SW480 (cell line): ENCODE results near the gene CYTH3.
"Not testable (repeated sequence)": the region's sequence is repeated elsewhere in the genome, so short reads cannot be mapped to it uniquely, and the experiment has no call there.

ENCODE experiments used
- DNase-seq: peaks from one replicate; pipeline ENCODE4 v3.0.0-alpha.2; 2016; ENCODE audit warnings: low spot score

The CYTH3 gene, protein sequence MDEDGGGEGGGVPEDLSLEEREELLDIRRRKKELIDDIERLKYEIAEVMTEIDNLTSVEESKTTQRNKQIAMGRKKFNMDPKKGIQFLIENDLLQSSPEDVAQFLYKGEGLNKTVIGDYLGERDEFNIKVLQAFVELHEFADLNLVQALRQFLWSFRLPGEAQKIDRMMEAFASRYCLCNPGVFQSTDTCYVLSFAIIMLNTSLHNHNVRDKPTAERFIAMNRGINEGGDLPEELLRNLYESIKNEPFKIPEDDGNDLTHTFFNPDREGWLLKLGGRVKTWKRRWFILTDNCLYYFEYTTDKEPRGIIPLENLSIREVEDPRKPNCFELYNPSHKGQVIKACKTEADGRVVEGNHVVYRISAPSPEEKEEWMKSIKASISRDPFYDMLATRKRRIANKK

DNA sequence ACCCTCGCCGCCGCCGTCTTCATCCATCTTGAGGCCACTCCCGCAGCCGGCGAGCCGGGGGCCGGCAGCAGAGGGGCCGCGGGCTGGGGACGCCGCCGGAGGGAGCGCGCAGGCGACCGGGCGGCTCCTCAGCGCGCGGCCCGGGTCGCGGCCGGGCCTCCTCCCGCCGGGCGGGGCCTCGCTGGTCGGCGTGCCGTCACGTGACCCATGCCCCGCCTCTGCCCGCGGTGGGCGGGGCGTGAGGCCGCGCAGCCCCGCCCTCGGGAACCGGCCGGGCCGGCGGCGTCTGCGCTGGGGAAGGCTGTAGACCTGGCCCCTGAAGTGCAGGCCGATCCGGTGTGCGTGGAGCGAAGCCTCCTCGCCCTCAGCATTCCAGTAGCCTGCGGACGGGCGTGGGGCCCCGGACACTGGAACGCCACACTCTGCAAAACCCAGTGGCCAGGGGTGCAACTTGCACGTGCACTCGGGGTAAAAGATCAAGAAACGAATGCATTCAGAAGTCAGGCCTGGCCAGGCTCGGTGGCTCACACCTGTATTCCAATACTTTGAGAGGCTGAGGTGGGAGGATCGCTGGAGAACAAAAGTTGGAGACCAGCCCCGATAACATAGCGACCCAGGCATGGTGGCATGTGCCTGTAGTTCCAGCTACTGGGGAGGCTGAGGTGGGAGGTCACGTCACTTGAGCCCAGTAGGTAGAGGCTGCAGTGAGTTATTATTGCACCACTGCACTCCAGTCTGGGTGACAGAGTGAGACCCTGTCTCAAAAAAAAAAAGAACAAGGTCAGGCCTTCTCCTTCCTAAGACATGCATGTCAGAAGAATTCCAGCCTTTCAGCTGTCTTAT is at the start of gene CYTH3:
TSS of gene CYTH3 (minus strand) at position 144 of the 843 bp plus-strand sequence. CDS start at position 27, 117 bp downstream.
- peak; percentile 81 for DNase-seq

DNA sequence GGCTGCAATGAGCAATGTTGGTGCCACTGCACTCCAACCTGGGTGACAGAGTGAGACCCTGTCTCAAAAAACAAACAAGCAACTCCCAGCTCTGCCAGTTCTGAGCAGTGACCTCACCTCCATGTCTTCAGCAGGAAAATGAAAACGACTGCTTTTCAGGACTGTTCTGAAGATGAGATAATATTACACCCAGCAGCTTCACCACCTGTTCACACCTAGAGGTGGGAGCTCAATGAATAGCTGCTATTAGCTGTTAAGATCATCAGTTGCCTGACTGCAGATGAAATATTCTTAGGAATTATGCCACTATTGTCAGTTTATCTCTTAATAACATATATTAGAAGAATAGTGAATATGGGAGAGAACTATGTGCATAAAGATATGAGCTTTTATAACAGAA is 48.4 kb upstream of the CYTH3 start:
- DNase-seq = no peak

DNA sequence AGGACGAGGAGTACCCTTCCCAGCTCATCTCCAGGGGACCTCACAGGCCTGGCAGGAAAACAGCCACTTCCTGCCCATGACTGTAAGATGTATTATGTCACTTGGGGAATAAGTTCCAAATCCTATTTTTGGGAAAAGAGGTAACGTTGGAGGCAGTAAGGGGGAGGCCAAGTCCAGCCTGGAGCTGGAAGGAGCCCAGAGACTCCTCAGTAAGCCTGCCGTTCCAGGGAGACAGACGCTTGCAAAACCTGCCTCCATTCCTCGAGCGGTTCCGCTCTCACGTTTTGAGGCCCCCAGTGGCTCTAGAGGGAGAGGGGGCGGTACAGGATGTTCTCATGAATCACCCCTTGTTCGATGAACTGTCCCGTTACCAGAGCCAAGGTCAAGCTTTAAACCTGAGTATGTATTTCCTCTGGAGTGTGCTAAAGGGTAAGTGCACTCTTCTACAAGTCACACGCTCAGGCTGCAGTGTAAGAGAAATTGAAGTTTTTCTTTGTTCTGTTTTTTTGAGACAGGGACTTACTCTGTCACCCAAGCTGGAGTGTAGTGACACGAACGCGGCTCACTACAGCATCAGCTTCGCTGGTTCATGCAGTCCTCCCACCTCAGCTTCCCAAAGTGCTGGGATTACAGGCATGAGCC is 45.5 kb upstream of the CYTH3 start:
- DNase-seq = peak; percentile 42

DNA sequence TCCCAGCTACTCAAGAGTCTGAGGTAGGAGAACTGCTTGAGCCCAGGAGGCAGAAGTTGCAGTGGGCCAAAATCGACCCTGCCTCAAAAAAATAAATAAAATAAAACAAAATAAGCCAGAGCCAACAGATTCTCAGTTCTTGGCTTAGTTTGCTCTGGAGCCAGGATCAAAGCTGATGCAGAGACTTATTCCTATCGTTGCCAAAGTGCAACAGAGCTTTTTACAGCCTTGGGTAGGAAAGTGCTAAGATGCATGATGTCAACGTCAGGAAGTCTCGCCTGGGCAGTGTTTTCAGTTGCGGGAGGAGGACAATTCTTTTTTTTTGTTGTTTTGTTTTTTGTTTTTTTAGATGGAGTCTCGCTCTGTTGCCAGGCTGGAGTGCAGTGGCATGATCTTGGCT is 43.8 kb upstream of the CYTH3 start:
- no peak for DNase-seq

DNA sequence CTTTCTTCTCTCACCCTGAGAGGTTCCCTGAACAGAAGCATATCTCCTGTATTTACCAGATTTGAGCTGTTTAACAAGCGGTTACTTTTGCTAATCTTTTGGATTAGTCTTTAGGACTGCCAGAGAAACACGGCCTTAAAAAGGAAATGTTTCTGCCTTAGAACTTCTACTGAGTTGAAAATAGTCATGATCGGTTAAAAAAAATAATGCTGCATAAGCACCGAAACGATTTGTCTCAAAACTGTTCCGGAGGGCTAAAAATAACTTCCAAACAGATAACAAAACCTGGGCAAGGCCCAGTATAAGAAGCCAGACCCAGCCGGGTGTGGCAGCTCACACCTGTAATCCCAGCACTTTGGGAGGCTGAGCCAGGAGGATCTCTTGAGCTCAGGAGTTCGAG is 43.3 kb upstream of the CYTH3 start:
- DNase-seq = no peak

DNA sequence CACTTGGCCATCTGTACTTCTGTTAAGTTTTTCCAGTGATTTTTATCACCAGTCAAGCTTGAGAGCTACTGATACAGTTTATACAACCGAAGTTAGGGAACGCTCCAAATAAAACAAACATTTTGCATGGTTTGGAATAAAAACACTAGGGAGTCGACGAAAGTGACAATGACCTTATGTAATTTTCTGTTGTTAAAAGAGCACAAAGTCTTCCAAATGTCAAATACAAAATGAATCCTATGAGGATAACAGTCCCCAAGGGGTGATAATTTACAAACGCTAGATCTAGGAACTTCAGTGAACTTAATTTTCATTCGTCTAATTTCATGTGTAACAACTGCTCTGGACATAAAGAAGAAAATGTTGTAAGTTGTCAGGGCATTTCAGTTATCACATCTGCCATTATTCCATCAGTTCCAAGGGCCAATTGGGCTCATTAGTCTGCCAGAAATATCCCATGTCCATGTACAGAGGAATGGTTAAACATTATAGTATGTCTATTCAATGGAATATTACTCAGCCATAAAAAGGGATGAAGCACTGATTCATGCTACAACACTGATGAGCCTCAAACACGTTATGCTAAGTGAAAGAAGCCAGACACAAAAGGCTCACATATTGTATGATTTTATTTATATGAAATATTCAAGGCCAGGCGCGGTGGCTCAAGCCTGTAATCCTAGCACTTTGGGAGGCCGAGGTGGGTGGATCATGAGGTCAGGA is 38.0 kb upstream of the CYTH3 start:
- DNase-seq = no peak

DNA sequence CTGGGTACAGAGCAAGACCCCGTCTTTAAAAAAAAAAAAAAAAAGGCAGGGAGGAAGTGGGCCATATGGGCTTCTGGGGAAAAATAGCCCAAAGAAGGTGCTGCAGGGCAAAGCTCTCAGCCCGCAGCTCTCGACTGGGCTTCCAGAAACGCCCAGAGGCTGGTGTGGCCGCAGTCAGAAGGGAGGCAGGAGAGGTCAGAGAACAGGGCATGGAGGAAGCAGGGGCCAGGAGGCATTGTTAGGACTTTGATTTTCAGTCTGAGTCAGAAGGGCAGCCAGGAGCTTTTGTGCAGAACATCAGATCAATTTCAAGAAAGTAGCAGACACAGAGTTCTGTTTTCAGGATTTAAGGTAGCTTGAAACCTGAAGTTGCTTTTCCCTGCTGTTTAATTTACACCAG is 35.3 kb upstream of the CYTH3 start:
- DNase-seq = no peak

DNA sequence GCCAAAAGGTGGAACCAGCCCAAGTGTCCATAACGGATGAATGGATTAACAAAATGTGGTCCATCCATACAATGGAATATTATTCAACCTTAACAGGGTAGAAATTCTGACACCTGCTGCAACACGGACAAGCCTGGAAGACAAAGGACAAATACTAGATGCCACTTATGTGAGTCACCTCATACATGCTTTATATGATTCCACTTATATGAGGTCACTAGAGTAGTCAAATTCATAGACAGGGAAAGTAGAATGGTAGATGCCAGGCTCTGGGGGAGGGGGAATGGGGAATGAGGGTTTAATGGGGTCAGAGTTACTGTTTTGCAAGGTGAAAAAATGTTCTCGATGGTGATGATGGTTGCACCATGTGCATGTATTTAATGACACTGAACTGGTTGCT is 34.0 kb upstream of the CYTH3 start:
- peak; percentile 99 for DNase-seq

DNA sequence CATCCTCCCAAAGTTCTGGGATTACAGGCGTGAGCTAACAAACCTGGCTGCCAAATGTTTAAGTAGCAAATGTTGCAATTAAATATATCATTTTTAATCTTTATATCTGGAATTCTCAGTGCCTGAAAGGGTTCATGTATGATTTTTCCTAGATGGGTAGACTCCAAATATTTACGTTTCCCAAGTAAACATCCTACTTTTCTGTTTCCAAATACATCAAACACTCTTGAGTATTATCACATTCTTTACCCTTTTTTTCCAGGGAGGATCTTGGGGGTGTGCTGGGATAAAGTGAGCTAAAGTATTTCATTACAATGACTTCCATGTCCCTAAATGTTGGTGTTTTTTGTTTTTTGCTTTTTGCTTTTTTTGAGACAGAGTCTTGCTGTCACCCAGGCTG is 32.9 kb upstream of the CYTH3 start:
- DNase-seq = no peak

DNA sequence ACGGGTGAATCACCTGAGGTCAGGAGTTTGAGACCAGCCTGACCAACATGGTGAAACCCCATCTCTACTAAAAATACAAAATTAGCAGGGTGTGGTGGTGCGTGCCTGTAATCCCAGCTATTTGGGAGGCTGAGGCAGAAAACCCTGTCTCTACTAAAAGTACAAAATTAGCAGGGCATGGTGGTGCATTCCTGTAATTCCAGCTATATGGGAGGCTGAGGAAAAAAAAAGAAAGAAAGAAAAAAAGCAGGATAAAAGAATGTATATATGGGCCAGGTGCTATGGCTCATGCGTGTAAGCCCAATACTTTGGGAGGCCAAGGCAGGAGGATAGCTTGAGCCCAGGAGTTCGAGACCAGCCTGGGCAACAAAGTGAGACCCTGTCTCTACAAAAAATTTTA is 29.0 kb upstream of the CYTH3 start:
- not testable (repeated sequence) for DNase-seq

DNA sequence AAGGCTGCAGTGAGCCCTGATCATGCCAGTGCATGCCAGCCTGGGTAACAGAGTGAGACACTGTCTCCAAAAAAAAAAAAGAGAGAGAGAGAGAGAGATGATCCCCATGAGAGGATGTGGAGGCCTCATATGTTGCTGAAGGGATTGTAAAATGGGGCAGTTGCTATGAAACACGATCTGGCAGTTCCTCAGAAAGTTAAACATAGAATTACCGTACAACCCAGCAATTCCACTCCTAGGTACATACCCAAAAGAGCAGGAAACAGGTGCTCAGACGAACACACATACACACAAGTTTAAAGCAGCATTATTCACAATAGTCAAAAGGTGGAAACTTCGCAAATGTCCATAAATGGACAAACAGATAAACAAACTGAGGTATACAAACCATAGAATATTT is 27.4 kb upstream of the CYTH3 start:
- no peak for DNase-seq

DNA sequence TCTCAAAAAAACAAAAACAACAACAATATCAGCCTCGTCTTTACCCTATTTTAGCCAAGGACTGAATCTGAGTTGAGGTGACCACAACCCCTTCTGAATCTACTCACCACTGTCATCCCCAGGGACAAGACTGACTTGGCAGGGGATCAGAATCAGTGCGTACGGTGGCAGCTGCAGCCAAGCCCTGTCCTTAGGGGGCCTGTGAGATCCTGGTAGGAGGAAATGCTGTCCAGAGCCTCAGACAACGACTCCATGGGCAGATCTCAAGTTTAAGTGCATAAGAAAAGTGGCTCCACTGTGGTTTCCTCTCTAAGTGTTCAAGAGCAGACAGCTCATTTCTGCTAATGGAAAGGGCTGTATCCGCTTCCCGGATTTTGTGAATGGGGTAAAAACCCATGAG is 22.4 kb upstream of the CYTH3 start:
- DNase-seq = no peak

DNA sequence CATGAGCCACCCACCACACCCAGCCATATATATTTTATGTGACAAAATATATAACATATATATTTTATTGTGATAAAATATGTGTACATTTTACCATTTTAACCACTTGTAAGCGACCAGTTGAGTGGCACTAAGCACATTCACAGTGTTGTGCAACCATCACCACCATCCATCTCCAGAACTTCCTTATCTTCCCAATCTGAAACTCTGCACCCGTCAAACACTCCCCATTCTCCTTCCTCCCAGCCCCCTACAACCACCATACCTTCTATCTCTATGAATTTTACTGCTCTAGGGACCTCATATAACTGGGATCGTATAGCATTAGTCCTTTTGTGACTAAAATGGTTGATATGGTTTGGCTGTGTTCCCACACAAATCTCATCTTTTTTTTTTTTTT is 20.8 kb upstream of the CYTH3 start:
- DNase-seq = no peak

DNA sequence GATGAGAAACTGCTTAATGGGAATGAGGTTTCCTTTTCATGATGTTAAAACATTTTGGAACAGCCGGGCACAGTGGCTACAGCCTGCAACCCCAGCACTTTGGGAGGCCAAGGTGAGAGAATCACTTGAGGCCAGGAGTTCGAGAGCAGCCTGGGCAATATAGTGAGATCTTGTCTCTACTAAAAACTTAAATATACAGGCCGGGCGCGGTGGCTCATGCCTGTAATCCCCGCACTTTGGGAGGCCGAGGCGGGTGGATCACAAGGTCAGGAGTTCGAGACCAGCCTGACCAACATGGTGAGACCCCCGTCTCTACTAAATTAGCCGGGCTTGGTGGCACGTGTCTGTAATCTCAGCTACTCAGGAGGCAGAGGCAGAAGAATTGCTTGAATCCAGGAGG is 19.5 kb upstream of the CYTH3 start:
- not testable (repeated sequence) for DNase-seq

DNA sequence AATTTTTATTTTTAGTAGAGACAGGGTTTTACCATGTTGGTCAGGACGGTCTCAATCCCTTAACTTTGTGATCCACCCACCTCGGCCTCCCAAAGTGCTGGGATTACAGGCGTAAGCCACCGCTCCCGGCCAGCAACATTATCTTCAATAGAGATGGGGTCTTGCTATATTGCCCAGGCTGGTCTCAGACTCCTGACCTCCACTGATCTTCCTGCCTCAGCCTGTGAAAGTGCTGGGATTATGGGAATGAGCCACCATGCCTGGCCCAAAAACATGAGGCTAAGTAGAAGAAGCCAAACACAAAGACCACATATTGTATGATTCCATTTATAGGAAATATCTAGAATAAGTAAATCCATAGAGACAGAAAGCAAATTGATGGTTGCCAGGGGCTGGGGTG is 19.1 kb upstream of the CYTH3 start:
- no peak for DNase-seq

DNA sequence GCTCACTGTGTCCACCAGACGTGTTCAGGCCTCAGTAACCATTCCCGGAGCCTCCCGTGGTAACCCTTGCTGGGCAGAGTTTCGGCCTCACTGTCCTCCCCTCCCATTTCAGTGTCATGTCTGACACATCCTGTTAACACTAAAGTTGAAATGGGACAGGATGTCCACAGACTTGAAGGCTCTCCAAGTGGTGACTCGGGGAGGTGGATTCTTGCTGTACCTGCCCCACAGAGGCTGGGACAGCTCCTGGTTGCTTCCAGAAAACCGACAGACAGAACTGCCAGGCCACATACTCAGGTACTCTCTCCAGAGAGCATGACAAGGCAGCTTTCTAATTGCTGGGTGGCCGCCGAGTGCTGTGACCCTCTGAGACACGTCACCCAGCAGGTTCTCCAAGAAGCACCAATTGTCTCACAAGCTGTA is 17.9 kb upstream of the CYTH3 start:
- DNase-seq = peak; percentile 55

DNA sequence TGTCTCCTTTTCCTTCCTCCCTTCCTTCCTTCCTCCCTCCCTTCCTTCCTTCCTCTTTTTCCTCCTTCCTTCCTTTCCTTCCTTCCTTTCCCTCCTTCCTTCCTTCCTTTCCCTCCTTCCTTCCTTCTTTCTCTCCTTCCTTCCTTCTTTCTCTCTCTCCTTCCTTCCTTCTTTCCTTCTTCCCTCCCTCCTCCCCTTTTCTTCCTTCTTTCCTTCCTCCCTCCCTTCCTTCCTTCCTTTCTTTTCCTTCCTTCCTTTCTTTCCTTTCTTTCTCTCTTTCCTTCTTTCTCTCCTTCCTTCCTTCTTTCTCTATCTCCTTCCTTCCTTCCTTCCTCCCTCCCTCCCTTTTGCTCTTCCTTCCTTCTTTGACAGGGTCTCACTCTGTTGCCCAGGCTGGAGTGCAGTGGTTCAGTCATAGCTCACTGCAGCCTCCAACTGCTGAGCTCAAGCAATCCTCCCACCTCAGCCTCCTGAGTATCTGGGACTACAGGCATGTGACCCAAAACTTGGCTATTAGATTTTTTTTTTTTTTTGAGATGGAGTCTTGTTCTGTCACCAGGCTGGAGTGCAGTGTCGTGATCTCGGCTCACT is 15.9 kb upstream of the CYTH3 start:
- DNase-seq = no peak

DNA sequence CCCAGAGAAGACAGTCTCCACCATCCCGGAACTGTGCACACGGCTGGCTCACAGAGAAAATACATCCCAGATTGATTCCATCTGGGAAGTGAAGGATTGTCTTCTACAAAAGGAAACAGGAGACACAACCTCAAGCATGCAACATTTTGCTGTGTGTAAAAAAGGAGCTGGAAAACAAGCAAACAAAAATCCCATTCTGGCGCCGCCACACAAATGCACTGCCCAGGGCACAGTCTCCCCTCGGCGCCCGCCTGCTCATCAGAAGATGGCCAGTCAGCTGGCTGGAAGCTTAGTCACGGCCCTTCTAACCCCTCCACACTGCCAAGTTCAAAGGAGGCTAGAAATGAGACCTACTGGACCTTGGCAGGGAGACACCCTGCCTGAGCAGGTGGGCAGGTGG is 14.1 kb upstream of the CYTH3 start:
- no peak for DNase-seq

DNA sequence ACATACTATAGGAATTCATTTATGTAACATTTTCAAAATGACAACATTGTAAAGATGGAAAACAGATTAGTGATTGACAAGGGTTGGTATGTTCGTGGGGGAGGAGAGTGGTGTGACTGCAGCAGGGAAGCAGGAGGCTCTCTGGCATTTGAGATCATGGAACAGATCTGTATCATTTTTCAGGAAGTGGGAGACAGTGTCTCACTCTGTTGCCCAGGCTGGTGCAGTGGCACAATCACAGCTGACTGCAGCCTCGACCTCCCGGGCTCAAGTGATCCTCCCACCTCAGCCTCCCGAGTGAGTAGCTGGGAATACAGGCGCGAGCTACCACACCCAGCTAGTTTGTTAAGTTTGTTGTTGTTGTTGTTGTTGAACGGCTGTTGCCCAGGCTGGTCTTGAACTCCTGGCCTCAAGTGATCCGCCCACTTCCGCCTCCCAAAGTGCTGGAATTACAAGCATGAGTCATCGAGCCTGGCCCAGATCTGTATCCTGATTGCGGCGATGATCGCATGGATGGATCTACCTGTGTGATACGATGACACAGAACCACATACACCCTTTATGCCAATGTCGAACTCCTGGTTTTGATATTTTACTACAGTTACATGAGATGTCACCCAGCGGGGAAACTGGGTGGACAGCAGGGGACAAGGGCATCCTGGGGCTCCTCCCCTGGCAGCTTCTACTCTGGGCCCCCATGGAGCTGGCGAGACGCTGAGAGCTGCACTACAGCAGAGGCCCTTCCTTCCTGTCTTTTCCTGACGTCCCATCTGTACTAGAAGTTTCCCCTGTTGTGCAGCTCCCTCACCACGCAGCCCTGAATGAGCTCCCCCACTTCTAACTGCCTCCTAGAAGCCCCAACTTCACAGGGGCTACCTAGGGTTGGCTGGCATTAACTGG is 12.3 kb upstream of the CYTH3 start:
- DNase-seq = peak; percentile 84

DNA sequence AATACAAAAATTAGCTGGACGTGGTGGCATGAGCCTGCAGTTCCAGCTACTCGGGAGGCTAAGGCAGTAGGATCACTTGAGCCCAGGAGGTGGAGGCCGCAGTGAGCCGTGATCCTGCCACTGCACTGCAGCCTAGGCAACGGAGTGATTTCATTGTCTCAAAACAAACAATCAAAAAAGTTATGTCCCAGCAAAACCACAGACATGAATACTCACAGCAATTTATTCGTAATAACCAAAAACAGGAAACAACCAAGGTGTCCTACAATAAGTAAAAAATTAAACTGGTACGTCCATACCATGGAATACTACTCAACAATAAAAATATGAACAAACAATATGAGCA is 11.6 kb upstream of the CYTH3 start:
- peak; percentile 67 for DNase-seq
